Esophagus muscularis mucosa (tissue), 4 donors: ENCODE data around the gene PGAP1.

Experiments used
- CTCF ChIP-seq, 3 experiments: fragments of 200-600 bp in 2 of 3; fragments of 450-650 bp in 1 of 3; sonication (generic) in 2 of 3; IDR thresholded peaks; one replicate each; pipeline ENCODE4 v1.5.1; 2017 to 2019; ENCODE audit warnings: antibody characterized with exemption in 3 of 3, mild to moderate bottlenecking in 2 of 3, moderate library complexity in 1 of 3
- EP300 ChIP-seq: sonication (generic); formaldehyde crosslinking; IDR thresholded peaks from one replicate; pipeline ENCODE4 v1.6.1; 2017; ENCODE audit warnings: antibody characterized with exemption
- POLR2A ChIP-seq: fragments of 450-650 bp; IDR thresholded peaks from one replicate; pipeline ENCODE4 v1.6.1; 2017; ENCODE audit warnings: antibody characterized with exemption, moderate library complexity, mild to moderate bottlenecking, low read depth
- POLR2AphosphoS5 ChIP-seq, 2 donors: sonication (generic); formaldehyde crosslinking; IDR thresholded peaks; one replicate each; pipeline ENCODE4 v1.6.1; 2017; ENCODE audit warnings: antibody characterized with exemption in 2 of 2

GRCh38 chr2:196853301-196854087, 73.0 kb downstream of the PGAP1 start:
- TF ChIP-seq CTCF (IDR thresholded peaks at IDR 0.05) = no peak
- no peak for TF ChIP-seq POLR2AphosphoS5 (IDR thresholded peaks at IDR 0.05)
- no peak for TF ChIP-seq POLR2A
- TF ChIP-seq EP300 = no peak
